Spleen (tissue), 11 donors: ENCODE measurements around the gene SOX13. TPM values are rescaled to one million over a fixed set of nuclear protein-coding genes. Genes with fewer than 3 reads are reported as not detected.

Source experiments
- DNase-seq: peaks from one replicate; pipeline ENCODE4 v3.0.0-alpha.2; 2020
- H3K27ac ChIP-seq, 8 donors: fragments of 200-600 bp; sonication (generic) in 7 of 8; 1 replicate in 4 of 8; 2 replicates in 4 of 8; pipeline versions ENCODE4 v1.5.0 to v1.8.0; 2016 to 2021; ENCODE audit warnings: inconsistent platforms in 4 of 8, mild to moderate bottlenecking in 4 of 8, moderate library complexity in 1 of 8
- H3K27me3 ChIP-seq, 7 donors: fragments of 200-600 bp; sonication (generic) in 6 of 7; replicated peaks in 1 of 7; 1 replicate in 4 of 7; 2 replicates in 3 of 7; pipeline versions ENCODE4 v1.5.0 to v1.8.0; 2016 to 2021; ENCODE audit warnings: inconsistent platforms in 3 of 7, mild to moderate bottlenecking in 1 of 7
- H3K36me3 ChIP-seq, 6 donors: fragments of 200-600 bp; sonication (generic) in 5 of 6; 1 replicate in 4 of 6; 2 replicates in 2 of 6; pipeline versions ENCODE4 v1.5.0 to v1.8.0; 2016 to 2021; ENCODE audit warnings: inconsistent platforms in 2 of 6
- H3K4me1 ChIP-seq, 6 donors: fragments of 200-600 bp; sonication (generic) in 5 of 6; 1 replicate in 3 of 6; 2 replicates in 3 of 6; pipeline versions ENCODE4 v1.5.0 to v1.8.0; 2016 to 2021; ENCODE audit warnings: inconsistent platforms in 3 of 6
- H3K4me3 ChIP-seq, 8 donors: fragments of 200-600 bp; sonication (generic) in 7 of 8; 1 replicate in 4 of 8; 2 replicates in 4 of 8; pipeline versions ENCODE4 v1.5.0 to v1.8.0; 2016 to 2021; ENCODE audit warnings: inconsistent platforms in 4 of 8, mild to moderate bottlenecking in 4 of 8, moderate library complexity in 2 of 8
- H3K9me3 ChIP-seq, 8 donors: fragments of 200-600 bp; sonication (generic) in 7 of 8; 1 replicate in 4 of 8; 2 replicates in 4 of 8; pipeline versions ENCODE4 v1.5.0 to v1.8.0; 2016 to 2021; ENCODE audit warnings: inconsistent platforms in 4 of 8
- POLR2A ChIP-seq, 3 donors: fragments of 450-650 bp; IDR thresholded peaks; one replicate each; pipeline ENCODE4 v1.5.1; 2017; ENCODE audit warnings: antibody characterized with exemption in 3 of 3, mild to moderate bottlenecking in 1 of 3
- POLR2AphosphoS5 ChIP-seq, 3 donors: sonication (generic); formaldehyde crosslinking; IDR thresholded peaks; one replicate each; pipeline ENCODE4 v1.5.1; 2017; ENCODE audit warnings: antibody characterized with exemption in 3 of 3
- WGBS, 5 donors: extraction: QIAGEN DNeasy Blood & Tissue Kit in 3 of 5; methylation state at CpG; one replicate each; pipeline versions ENCODE4 v1.1.5 to v1.1.7; 2013 to 2018; 5-methylcytosine and 5-hydroxymethylcytosine counted together
- intact Hi-C: fragments of 100-400 bp; cut with DNase I; formaldehyde crosslinking; loops from one replicate; pipeline ENCODE4 v1.15.0; 2023; ENCODE audit warnings: low total_unique reads
- polyA plus RNA-seq, 3 donors: library from polyadenylated mRNA; stranded (reverse); fragments of 200-250 nt; gene quantifications; one replicate each; pipeline ENCODE4 v1.2.1, GENCODE V29; 2013
- total RNA-seq, 7 donors: library from RNA; depleted of rRNA in 3 of 7; stranded (reverse); fragments of >200 nt in 3 of 7; fragmentation: NEBNext Ultra II Directional in 4 of 7; extraction: Animal tissue kit (Norgen Biotek cat#: 25700) in 4 of 7; gene quantifications; one replicate each; pipeline versions ENCODE4 v1.1.0 to v1.2.1, GENCODE V29; 2016 to 2021
- TF ChIP-seq, protein P1 (sequence below), 11 experiments: fragments of 200-600 bp in 7 of 11; fragments of 450-650 bp in 4 of 11; sonication (generic) in 4 of 11; IDR thresholded peaks in 8 of 11; conservative IDR thresholded peaks in 3 of 11; 1 replicate in 7 of 11; 2 replicates in 4 of 11; pipeline versions ENCODE4 v1.4.0 to v1.8.0; 2016 to 2021; ENCODE audit warnings: antibody characterized with exemption in 11 of 11, inconsistent platforms in 4 of 11, mild to moderate bottlenecking in 1 of 11
- donor health status: healthy with polysubstance abuse.
- donor health status: DM: no; HTN: no; CAD: no; lungs with moderate emphysema.
- donor health status: DM: no; HTN: no; CAD: no.
- donor health status: Bipolar disorder and iron deficiency.
- donor health status: healthy.
- donor health status: DM: no; HTN: no; CAD: no.
- donor health status: DM: yes; HTN: yes; CAD: no.

SOX13 gene
- total and polyA plus RNA-seq, 10 donors: 2.0 to 28.7 (median 18.0) TPM

- H3K9me3 ChIP-seq: no peaks in the 10 kb centered on the region
- intact Hi-C loops: no loop called here
- no peak for DNase-seq
- WGBS, 5 donors: 65 to 90% (median 80%) methylated on average over 5 of the region's 5 CpGs
- TF ChIP-seq POLR2A (IDR thresholded peaks at IDR 0.05) (no peak), POLR2AphosphoS5 (IDR thresholded peaks at IDR 0.05) (no peak)
- TF ChIP-seq, protein P1, sequence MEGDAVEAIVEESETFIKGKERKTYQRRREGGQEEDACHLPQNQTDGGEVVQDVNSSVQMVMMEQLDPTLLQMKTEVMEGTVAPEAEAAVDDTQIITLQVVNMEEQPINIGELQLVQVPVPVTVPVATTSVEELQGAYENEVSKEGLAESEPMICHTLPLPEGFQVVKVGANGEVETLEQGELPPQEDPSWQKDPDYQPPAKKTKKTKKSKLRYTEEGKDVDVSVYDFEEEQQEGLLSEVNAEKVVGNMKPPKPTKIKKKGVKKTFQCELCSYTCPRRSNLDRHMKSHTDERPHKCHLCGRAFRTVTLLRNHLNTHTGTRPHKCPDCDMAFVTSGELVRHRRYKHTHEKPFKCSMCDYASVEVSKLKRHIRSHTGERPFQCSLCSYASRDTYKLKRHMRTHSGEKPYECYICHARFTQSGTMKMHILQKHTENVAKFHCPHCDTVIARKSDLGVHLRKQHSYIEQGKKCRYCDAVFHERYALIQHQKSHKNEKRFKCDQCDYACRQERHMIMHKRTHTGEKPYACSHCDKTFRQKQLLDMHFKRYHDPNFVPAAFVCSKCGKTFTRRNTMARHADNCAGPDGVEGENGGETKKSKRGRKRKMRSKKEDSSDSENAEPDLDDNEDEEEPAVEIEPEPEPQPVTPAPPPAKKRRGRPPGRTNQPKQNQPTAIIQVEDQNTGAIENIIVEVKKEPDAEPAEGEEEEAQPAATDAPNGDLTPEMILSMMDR (IDR thresholded peaks at IDR 0.05 in 8 of 11, conservative IDR thresholded peaks at IDR 0.05 in 3 of 11): no peak
- H3K27ac ChIP-seq: no peak overlapping the region
- no peaks in the 10 kb centered on the region for H3K36me3 ChIP-seq
- H3K4me3 ChIP-seq: no peak overlapping the region
- peaks cover 0 to 5% (median 0%) of the 10 kb centered on the region in 7 donors for H3K27me3 ChIP-seq
- no peaks in the 10 kb centered on the region for H3K4me1 ChIP-seq
These were observed 21.7 kb upstream of the SOX13 start for GRCh38 chr1:204051258-204051657.

DNA sequence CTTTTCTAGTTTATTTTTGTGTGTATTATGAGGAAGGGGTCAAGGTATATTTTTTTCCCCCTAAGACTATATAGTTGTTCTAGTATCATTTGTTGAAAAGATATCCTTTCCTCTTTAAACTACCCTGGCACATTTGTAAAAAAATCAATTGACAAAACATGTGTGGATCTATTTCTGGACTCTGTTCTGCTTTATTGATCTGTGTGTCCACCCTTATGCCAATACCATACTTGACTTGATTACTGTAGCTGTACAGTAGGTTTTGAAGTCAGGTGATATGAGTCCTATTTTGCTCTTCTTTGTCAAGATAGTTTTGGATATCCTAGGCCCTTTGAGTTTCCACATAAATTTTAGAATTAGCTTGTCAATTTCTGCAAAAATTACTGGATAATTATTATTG lies 21.2 kb upstream of the SOX13 start:
- DNase-seq: no peak
- Histone ChIP-seq H3K4me3 (no peak overlapping the region), H3K4me1 (no peaks in the 10 kb centered on the region), H3K9me3 (no peaks in the 10 kb centered on the region), H3K36me3 (no peaks in the 10 kb centered on the region), H3K27ac (no peak overlapping the region), H3K27me3 (peaks cover 0 to 5% (median 0%) of the 10 kb centered on the region in 7 donors)
- intact Hi-C loops: no loop called here
- no peak for TF ChIP-seq POLR2AphosphoS5 (IDR thresholded peaks at IDR 0.05)
- no peak for TF ChIP-seq POLR2A (IDR thresholded peaks at IDR 0.05)
- TF ChIP-seq, protein P1 (IDR thresholded peaks at IDR 0.05 in 8 of 11, conservative IDR thresholded peaks at IDR 0.05 in 3 of 11): no peak

DNA sequence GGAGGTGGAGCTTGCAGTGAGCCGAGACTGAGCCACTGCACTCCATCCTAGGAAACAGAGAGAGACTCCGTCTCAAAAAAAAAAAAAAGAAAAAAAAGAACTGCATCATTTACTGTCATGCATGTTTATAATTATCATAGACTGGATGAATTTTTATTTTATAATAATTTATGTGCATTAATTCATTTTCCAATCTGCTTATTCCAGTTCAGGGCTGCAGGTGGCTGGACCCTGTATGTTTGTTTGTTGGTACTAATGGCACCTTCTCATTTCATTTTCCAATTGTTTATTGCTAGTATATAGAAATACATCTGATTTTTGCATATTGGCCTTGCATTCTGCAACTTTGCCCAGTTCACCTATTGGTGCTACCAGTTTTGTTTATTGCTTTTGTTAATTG lies 19.0 kb upstream of the SOX13 start:
- no peaks in the 10 kb centered on the region for H3K4me1 ChIP-seq
- no peak overlapping the region for H3K4me3 ChIP-seq
- 82 to 93% (median 86%) methylated on average over 2 of the region's 2 CpGs for WGBS, 5 donors
- H3K27ac ChIP-seq: no peak overlapping the region
- intact Hi-C loops: no loop called here
- H3K36me3 ChIP-seq: no peaks in the 10 kb centered on the region
- TF ChIP-seq, protein P1 (IDR thresholded peaks at IDR 0.05 in 8 of 11, conservative IDR thresholded peaks at IDR 0.05 in 3 of 11): no peak
- TF ChIP-seq POLR2AphosphoS5 (IDR thresholded peaks at IDR 0.05): no peak
- TF ChIP-seq POLR2A (IDR thresholded peaks at IDR 0.05): no peak
- H3K27me3 ChIP-seq: peaks cover 0 to 5% (median 0%) of the 10 kb centered on the region in 7 donors
- H3K9me3 ChIP-seq: no peaks in the 10 kb centered on the region
- DNase-seq: no peak

- H3K36me3 ChIP-seq: no peaks in the 10 kb centered on the region
- H3K27ac ChIP-seq: no peak overlapping the region
- intact Hi-C loops: no loop called here
- no peak for TF ChIP-seq POLR2AphosphoS5 (IDR thresholded peaks at IDR 0.05)
- TF ChIP-seq, protein P1 (IDR thresholded peaks at IDR 0.05 in 8 of 11, conservative IDR thresholded peaks at IDR 0.05 in 3 of 11): no peak
- no peak for TF ChIP-seq POLR2A (IDR thresholded peaks at IDR 0.05)
- peaks cover 0 to 2% (median under 1%) of the 10 kb centered on the region in 6 donors for H3K4me1 ChIP-seq
- H3K9me3 ChIP-seq: no peaks in the 10 kb centered on the region
- WGBS, 5 donors: 84 to 96% (median 87%) methylated on average over 7 of the region's 7 CpGs
- DNase-seq: no peak
- H3K27me3 ChIP-seq: peaks cover 0 to 4% (median 0%) of the 10 kb centered on the region in 7 donors
- H3K4me3 ChIP-seq: no peak overlapping the region
These were observed 12.9 kb upstream of the SOX13 start for GRCh38 chr1:204059970-204060369.
